SU-DHL-6 (cell line): ENCODE data around the gene PDGFB.

Experiments used
- EZH2phosphoT487 ChIP-seq: fragments of 200-600 bp; sonication (generic), shearing (Covaris generic); conservative IDR thresholded peaks from 2 replicates; pipeline ENCODE4 v1.6.1; 2018; ENCODE audit warnings: mild to moderate bottlenecking, antibody characterized with exemption, low read length, moderate library complexity, mixed read lengths
- TF ChIP-seq, protein P1 (sequence below): fragments of 200-600 bp; sonication (generic); IDR thresholded peaks from one replicate; pipeline ENCODE4 v1.5.1; 2017; ENCODE audit warnings: antibody characterized with exemption, mild to moderate bottlenecking, low read length, moderate library complexity; ENCODE audit not compliant: insufficient read depth, poor library complexity, severe bottlenecking

DNA sequence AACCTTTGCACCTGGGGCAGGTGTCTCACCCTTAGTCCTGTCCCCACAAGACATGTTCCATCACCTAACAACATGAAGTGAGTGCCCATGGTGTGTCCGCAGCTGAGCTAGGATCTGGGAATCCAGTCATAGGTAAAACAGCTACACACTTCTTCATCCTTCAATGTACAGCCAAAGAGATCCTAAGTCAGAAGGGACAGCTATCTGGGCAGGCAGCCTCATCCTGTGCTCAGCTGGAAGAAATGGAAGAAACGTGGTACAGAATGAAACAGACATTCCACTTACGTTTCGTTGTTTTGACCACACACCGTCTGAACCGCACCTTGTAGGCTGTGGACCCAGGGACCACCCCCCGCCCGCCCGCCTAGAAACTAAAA, 30.8 kb downstream of the PDGFB start:
- TF ChIP-seq, protein P1, sequence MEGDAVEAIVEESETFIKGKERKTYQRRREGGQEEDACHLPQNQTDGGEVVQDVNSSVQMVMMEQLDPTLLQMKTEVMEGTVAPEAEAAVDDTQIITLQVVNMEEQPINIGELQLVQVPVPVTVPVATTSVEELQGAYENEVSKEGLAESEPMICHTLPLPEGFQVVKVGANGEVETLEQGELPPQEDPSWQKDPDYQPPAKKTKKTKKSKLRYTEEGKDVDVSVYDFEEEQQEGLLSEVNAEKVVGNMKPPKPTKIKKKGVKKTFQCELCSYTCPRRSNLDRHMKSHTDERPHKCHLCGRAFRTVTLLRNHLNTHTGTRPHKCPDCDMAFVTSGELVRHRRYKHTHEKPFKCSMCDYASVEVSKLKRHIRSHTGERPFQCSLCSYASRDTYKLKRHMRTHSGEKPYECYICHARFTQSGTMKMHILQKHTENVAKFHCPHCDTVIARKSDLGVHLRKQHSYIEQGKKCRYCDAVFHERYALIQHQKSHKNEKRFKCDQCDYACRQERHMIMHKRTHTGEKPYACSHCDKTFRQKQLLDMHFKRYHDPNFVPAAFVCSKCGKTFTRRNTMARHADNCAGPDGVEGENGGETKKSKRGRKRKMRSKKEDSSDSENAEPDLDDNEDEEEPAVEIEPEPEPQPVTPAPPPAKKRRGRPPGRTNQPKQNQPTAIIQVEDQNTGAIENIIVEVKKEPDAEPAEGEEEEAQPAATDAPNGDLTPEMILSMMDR = no peak
- TF ChIP-seq EZH2phosphoT487 = no peak
